ENCODE measurements around the gene PPIL3.

- TF ChIP-seq POLR2A (IDR thresholded peaks at IDR 0.05) (no peak), CTCF (IDR thresholded peaks at IDR 0.05) (no peak)
These were observed 25.1 kb downstream of the PPIL3 start for GRCh38 chr2:200863782-200864175.

Data from lower leg skin (tissue), 3 donors.